SU-DHL-6 (cell line): ENCODE data around the gene ZC3H8.

ENCODE experiments used
- EZH2phosphoT487 ChIP-seq: fragments of 200-600 bp; sonication (generic), shearing (Covaris generic); conservative IDR thresholded peaks from 2 replicates; pipeline ENCODE4 v1.6.1; 2018; ENCODE audit warnings: mild to moderate bottlenecking, antibody characterized with exemption, low read length, moderate library complexity, mixed read lengths
- TF ChIP-seq, protein P1 (sequence below): fragments of 200-600 bp; sonication (generic); IDR thresholded peaks from one replicate; pipeline ENCODE4 v1.5.1; 2017; ENCODE audit warnings: antibody characterized with exemption, mild to moderate bottlenecking, low read length, moderate library complexity; ENCODE audit not compliant: insufficient read depth, poor library complexity, severe bottlenecking

DNA sequence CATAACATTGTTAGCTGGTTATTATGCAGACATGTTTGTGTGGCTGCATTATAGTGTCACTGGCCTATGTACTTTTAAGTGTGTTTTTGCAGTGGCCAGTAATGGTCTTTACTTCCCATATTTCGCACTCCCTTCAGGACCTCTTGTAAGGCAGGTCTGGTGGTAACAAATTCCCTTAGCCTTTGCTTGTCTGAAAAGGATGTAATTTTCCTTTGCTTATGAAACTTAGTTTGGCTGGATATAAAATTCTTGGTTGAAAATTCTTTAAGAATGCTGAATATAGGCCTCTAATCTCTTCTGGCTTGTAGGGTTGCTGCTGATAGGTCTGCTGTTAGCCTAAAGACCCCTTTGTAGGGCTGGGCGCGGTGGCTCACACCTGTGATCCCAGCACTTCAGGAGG lies 34.7 kb downstream of the ZC3H8 start:
- TF ChIP-seq, protein P1, sequence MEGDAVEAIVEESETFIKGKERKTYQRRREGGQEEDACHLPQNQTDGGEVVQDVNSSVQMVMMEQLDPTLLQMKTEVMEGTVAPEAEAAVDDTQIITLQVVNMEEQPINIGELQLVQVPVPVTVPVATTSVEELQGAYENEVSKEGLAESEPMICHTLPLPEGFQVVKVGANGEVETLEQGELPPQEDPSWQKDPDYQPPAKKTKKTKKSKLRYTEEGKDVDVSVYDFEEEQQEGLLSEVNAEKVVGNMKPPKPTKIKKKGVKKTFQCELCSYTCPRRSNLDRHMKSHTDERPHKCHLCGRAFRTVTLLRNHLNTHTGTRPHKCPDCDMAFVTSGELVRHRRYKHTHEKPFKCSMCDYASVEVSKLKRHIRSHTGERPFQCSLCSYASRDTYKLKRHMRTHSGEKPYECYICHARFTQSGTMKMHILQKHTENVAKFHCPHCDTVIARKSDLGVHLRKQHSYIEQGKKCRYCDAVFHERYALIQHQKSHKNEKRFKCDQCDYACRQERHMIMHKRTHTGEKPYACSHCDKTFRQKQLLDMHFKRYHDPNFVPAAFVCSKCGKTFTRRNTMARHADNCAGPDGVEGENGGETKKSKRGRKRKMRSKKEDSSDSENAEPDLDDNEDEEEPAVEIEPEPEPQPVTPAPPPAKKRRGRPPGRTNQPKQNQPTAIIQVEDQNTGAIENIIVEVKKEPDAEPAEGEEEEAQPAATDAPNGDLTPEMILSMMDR: no peak
- no peak for TF ChIP-seq EZH2phosphoT487
